NOMO-1 treated with DMSO at 0.1 percent for 48 hours (cell line): ENCODE data around the gene WDR33.
"Not testable (repeated sequence)": the region's sequence is repeated elsewhere in the genome, so short reads cannot be mapped to it uniquely, and the experiment has no call there.

Experiments
- DNase-seq: peaks from one replicate; lab custom pipeline; 2025; ENCODE audit not compliant: unreplicated experiment; lab: John Stamatoyannopoulos, UW

Gene WDR33

GRCh38 chr2:127810619-127811396 is at the start of gene WDR33:
WDR33 (minus strand) TSS chr2:127811171; CDS start chr2:127770981, 40,190 bp downstream.
- DNase-seq, result peak; percentile 94

- DNase-seq, result no peak
These were observed 49.2 kb upstream of the WDR33 start for GRCh38 chr2:127860130-127860529.

GRCh38 chr2:127859712-127860085 is 48.7 kb upstream of the WDR33 start:
- DNase-seq, result no peak

GRCh38 chr2:127857265-127857808 is 46.4 kb upstream of the WDR33 start:
- peak; percentile 21 for DNase-seq

GRCh38 chr2:127853671-127854070 is 42.7 kb upstream of the WDR33 start:
- DNase-seq, result no peak

GRCh38 chr2:127852388-127852787 is 41.4 kb upstream of the WDR33 start:
- DNase-seq, result no peak

GRCh38 chr2:127847931-127848330 is 37.0 kb upstream of the WDR33 start:
- no peak for DNase-seq

GRCh38 chr2:127844973-127845372 is 34.0 kb upstream of the WDR33 start:
- DNase-seq, result no peak

- DNase-seq, result no peak
These were observed 32.7 kb upstream of the WDR33 start for GRCh38 chr2:127843677-127844076.

GRCh38 chr2:127841466-127842178 is 30.7 kb upstream of the WDR33 start:
- DNase-seq, result no peak

GRCh38 chr2:127840893-127841292 is 29.9 kb upstream of the WDR33 start:
- no peak for DNase-seq

GRCh38 chr2:127834951-127835350 is 24.0 kb upstream of the WDR33 start:
- no peak for DNase-seq

GRCh38 chr2:127829845-127830246 is 18.9 kb upstream of the WDR33 start:
- peak; percentile 75 for DNase-seq

- not testable (repeated sequence) for DNase-seq
These were observed 15.7 kb upstream of the WDR33 start for GRCh38 chr2:127826708-127827107.

GRCh38 chr2:127826047-127826446 is 15.1 kb upstream of the WDR33 start:
- DNase-seq, result no peak

GRCh38 chr2:127820080-127820668 is 9.2 kb upstream of the WDR33 start:
- no peak for DNase-seq

GRCh38 chr2:127818794-127819425 is 7.9 kb upstream of the WDR33 start:
- DNase-seq, result no peak

GRCh38 chr2:127818241-127818640 is 7.3 kb upstream of the WDR33 start:
- DNase-seq, result no peak

GRCh38 chr2:127814677-127815076 is 3.7 kb upstream of the WDR33 start:
- DNase-seq, result no peak

- DNase-seq, result not testable (repeated sequence)
These were observed 1.5 kb upstream of the WDR33 start for GRCh38 chr2:127812441-127812840.
